ENCODE results near the gene RHO. TPM values are rescaled to one million over a fixed set of nuclear protein-coding genes. Genes with fewer than 3 reads are reported as not detected.

RHO gene
- total RNA-seq, 1 experiment from 2014 or later, result not detected

- no peak for ATAC-seq
- Histone ChIP-seq H3K9me3 (ENCODE audit: control insufficient read depth, insufficient read depth, low read depth, low read length) (no peaks in the 10 kb centered on the region), H3K36me3 (ENCODE audit: control insufficient read depth, insufficient read depth, low read length) (no peaks in the 10 kb centered on the region), H3K27ac (ENCODE audit: low read length) (no peak overlapping the region), H3K4me3 (ENCODE audit: low read depth in 2 of 2, low read length in 2 of 2) (no peak overlapping the region), H3K27me3 (ENCODE audit: control insufficient read depth, insufficient read depth, low read length) (no peaks in the 10 kb centered on the region), H3K4me1 (ENCODE audit: control insufficient read depth, insufficient read depth, low read length) (no peaks in the 10 kb centered on the region)
- TF ChIP-seq REST (IDR thresholded peaks at IDR 0.05; ENCODE audit: insufficient read depth in 1 of 2, low read depth in 2 of 2, low read length in 1 of 2) (no peak), SIN3A (IDR thresholded peaks at IDR 0.05; ENCODE audit: borderline replicate concordance, insufficient read depth, low read depth, low read length) (no peak), POLR2AphosphoS5 (IDR thresholded peaks at IDR 0.05; ENCODE audit: low read depth, low read length) (no peak), TCF7L2 (IDR thresholded peaks at IDR 0.05; ENCODE audit: low read depth, low read length) (no peak), CTCF (IDR thresholded peaks at IDR 0.05) (no peak)
- ChIA-PET CTCF (interaction anchor here (0.6 kb wide), 1 partner anchor 31 kb away, joined by 9 read pairs; no protein-coding TSS in a partner anchor), POLR2A (interaction anchor here (0.6 kb wide), 1 partner anchor 38 kb away, joined by 3 read pairs; no protein-coding TSS in a partner anchor)
- in situ Hi-C loops (cut with HindIII; ENCODE audit: low pct_unique_long_range_greater_than_20kb, low sequenced_read_pairs) (no loop called here), intact Hi-C loops (cut with micrococcal nuclease; ENCODE audit: unreplicated experiment) (no loop called here)
- no TSS peak for BruUV-seq (replicated peaks)
- DNase-seq (ENCODE audit: low read depth, low spot score), result no peak
Measured at GRCh38 chr3:129524081-129524480, 4.4 kb upstream of the RHO start.

GRCh38 chr3:129525341-129525968, 3.0 kb upstream of the RHO start:
- TF ChIP-seq POLR2AphosphoS5 (IDR thresholded peaks at IDR 0.05; ENCODE audit: low read depth, low read length), result no peak
- TF ChIP-seq SIN3A (IDR thresholded peaks at IDR 0.05; ENCODE audit: borderline replicate concordance, insufficient read depth, low read depth, low read length), result no peak
- in situ Hi-C loops (cut with HindIII; ENCODE audit: low pct_unique_long_range_greater_than_20kb, low sequenced_read_pairs), result no loop called here
- ChIA-PET POLR2A (no interaction called here), CTCF (no interaction called here)
- Histone ChIP-seq H3K27me3 (ENCODE audit: control insufficient read depth, insufficient read depth, low read length) (no peaks in the 10 kb centered on the region), H3K4me3 (ENCODE audit: low read depth in 2 of 2, low read length in 2 of 2) (no peak overlapping the region), H3K36me3 (ENCODE audit: control insufficient read depth, insufficient read depth, low read length) (no peaks in the 10 kb centered on the region), H3K9me3 (ENCODE audit: control insufficient read depth, insufficient read depth, low read depth, low read length) (no peaks in the 10 kb centered on the region), H3K4me1 (ENCODE audit: control insufficient read depth, insufficient read depth, low read length) (no peaks in the 10 kb centered on the region), H3K27ac (ENCODE audit: low read length) (no peak overlapping the region)
- no TSS peak for BruUV-seq (replicated peaks)
- intact Hi-C loops (cut with micrococcal nuclease; ENCODE audit: unreplicated experiment), result no loop called here
- DNase-seq (ENCODE audit: low read depth, low spot score) (no peak), ATAC-seq (no peak)

Data from Panc1 (cell line).